Naive thymus-derived CD8-positive, alpha-beta T cell (primary cell): Measurements from ENCODE around the gene AGPAT4. TPM values are rescaled to one million over a fixed set of nuclear protein-coding genes. Genes with fewer than 3 reads are reported as not detected.

Source experiments
- ATAC-seq, 2 donors: fragments of 150-1000 bp; cut with Tn5 transposase in 1 of 2; sonication (Bioruptor Pico), chemical (Tn5 transposase) in 1 of 2; 1 replicate in 1 of 2; 2 replicates in 1 of 2; pipeline ENCODE4 v1.10.0; 2021; ENCODE audit warnings: mild to moderate bottlenecking in 2 of 2, moderate library complexity in 2 of 2
- POLR2A ChIA-PET: fragments of 350-600 bp; sonication (Branson Sonifier 250); formaldehyde crosslinking; loops from one replicate; lab custom pipeline; 2021; ENCODE audit warnings: antibody characterized with exemption; lab: Charles Lee
- DNase-seq, 10 donors: peaks; one replicate each; pipeline versions ENCODE4 v3.0.0 to v3.0.0-alpha.2; 2020 to 2022
- H3K27ac Mint-ChIP-seq, 10 donors: one replicate each; pipeline ENCODE4 v1.8.0; 2020 to 2022; ENCODE audit warnings: mild to moderate bottlenecking in 10 of 10, mixed read lengths in 10 of 10, moderate library complexity in 4 of 10, inconsistent platforms in 1 of 10
- H3K27me3 Mint-ChIP-seq, 5 donors: one replicate each; pipeline ENCODE4 v1.8.0; 2021 to 2022; ENCODE audit warnings: mixed read lengths in 5 of 5
- H3K36me3 Mint-ChIP-seq, 3 donors: one replicate each; pipeline ENCODE4 v1.8.0; 2020 to 2022; ENCODE audit warnings: mixed read lengths in 3 of 3, mild to moderate bottlenecking in 2 of 3, inconsistent platforms in 1 of 3
- H3K4me1 Mint-ChIP-seq, 4 donors: one replicate each; pipeline ENCODE4 v1.8.0; 2021 to 2022; ENCODE audit warnings: mixed read lengths in 4 of 4
- H3K4me3 Mint-ChIP-seq, 10 donors: one replicate each; pipeline ENCODE4 v1.8.0; 2020 to 2022; ENCODE audit warnings: mild to moderate bottlenecking in 10 of 10, mixed read lengths in 10 of 10, moderate library complexity in 6 of 10, inconsistent platforms in 1 of 10
- H3K9me3 Mint-ChIP-seq, 9 donors: one replicate each; pipeline ENCODE4 v1.8.0; 2020 to 2022; ENCODE audit warnings: mixed read lengths in 9 of 9, mild to moderate bottlenecking in 3 of 9, inconsistent platforms in 1 of 9, moderate library complexity in 1 of 9
- polyA plus RNA-seq, 3 donors: library from polyadenylated mRNA; unstranded; fragments of 300-500 nt; fragmentation: Illumina TruSeq; gene quantifications; one replicate each; pipeline ENCODE4 v1.2.3, GENCODE V29; 2021
- total RNA-seq, 8 experiments: library from RNA in 2 of 8; stranded (reverse) in 2 of 8; gene quantifications; one replicate each; pipeline ENCODE4 v1.2.3 and lab custom pipeline; 2021 to 2026

Gene AGPAT4
- total and polyA plus RNA-seq, 5 experiments from 2014 or later, result 0.85 to 4.0 (median 2.0) TPM

DNA sequence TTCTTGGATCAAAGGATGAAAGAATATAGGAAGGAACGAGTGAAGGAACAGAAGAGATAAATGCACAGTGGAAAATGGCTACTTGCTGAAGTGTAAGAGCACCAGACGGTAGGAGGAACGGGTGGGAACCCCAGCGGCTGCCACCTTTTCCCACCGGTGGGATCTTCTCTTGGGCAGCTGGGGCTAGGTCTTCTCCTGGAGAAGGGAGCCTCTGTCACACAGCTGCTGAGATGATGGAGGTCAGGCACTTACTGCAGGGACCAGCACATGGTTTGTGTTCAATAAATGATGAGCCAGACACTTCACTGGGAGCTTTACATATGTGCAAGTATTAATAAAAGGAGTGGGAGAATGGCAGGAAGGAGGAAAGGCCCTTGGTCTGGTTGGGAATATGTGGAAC lies 123.7 kb downstream of the AGPAT4 start:
- H3K4me1 Mint-ChIP-seq, result peaks cover 0 to 2% (median 0%) of the 10 kb centered on the region in 4 donors
- peak overlapping the region in 1 of 10 donors; percentile 19 for H3K27ac Mint-ChIP-seq
- no peaks in the 10 kb centered on the region for H3K9me3 Mint-ChIP-seq
- POLR2A ChIA-PET, result no interaction called here
- ATAC-seq (no peak), DNase-seq (no peak)
- no peaks in the 10 kb centered on the region for H3K27me3 Mint-ChIP-seq
- H3K36me3 Mint-ChIP-seq, result peaks cover 0 to 5% (median 0%) of the 10 kb centered on the region in 3 donors
- no peak overlapping the region for H3K4me3 Mint-ChIP-seq

DNA sequence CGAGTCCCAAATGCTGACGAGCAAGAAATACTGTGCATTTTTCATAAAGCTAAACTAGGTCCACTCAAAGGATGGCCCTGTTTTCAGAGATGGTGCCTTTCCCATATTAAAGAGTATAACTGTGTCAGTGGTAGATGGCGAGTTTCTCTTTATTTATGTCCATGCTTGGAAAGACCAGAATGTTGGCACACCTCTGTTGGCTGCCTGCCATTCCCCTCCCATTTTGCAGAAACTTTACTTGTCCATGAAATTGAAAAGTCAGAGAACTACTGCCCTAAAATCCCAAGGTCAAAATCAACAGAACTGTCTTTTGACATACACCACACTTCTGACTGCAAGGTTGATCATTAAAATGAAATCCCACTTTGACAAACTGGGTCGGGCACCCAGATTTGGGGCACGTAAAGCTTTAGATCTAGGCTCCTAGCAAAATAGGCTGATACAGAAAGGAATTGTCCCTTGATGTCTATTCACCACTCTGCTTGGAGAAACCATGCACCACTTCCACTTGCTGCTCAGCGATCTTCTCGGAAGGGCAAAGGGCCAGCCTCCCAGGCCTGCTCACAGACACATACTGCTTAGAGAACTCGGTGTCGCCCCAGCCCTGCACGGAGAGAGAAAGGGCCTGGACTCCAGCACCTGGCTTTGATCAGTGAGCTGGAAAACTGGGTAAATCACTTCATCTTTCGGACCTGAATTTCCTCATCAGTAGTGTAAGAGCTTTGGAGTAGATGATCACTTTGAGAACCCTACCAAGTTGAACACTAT lies 130.0 kb downstream of the AGPAT4 start:
- POLR2A ChIA-PET, result no interaction called here
- H3K27ac Mint-ChIP-seq, result no peak overlapping the region
- H3K9me3 Mint-ChIP-seq, result peaks cover 0 to 2% (median 0%) of the 10 kb centered on the region in 9 donors
- no peak for ATAC-seq
- H3K36me3 Mint-ChIP-seq, result peaks cover 0 to 9% (median 0%) of the 10 kb centered on the region in 3 donors
- H3K27me3 Mint-ChIP-seq, result no peaks in the 10 kb centered on the region
- DNase-seq, result no peak
- no peaks in the 10 kb centered on the region for H3K4me1 Mint-ChIP-seq
- H3K4me3 Mint-ChIP-seq, result no peak overlapping the region

DNA sequence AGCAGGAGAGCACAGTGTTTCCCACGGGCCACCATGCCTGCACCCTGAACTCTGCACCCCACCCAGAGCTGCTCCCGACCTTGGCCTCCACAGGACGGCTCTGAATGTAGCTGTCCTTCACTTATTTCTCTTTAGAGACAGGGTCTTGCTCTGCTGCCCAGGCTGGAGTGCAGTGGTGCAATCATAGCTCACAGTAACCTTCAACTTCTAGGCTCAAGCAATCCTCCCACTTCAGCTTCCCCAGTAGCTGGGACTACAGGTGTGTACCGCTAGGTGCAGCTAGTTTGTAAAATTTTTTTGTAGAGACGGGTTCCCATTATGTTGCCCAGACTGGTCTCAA lies 130.9 kb downstream of the AGPAT4 start:
- no peaks in the 10 kb centered on the region for H3K4me1 Mint-ChIP-seq
- ATAC-seq (no peak), DNase-seq (no peak)
- no peak overlapping the region for H3K4me3 Mint-ChIP-seq
- no peaks in the 10 kb centered on the region for H3K27me3 Mint-ChIP-seq
- H3K27ac Mint-ChIP-seq, result no peak overlapping the region
- POLR2A ChIA-PET, result no interaction called here
- peaks cover 0 to 2% (median 0%) of the 10 kb centered on the region in 9 donors for H3K9me3 Mint-ChIP-seq
- peaks cover 0 to 9% (median 0%) of the 10 kb centered on the region in 3 donors for H3K36me3 Mint-ChIP-seq

DNA sequence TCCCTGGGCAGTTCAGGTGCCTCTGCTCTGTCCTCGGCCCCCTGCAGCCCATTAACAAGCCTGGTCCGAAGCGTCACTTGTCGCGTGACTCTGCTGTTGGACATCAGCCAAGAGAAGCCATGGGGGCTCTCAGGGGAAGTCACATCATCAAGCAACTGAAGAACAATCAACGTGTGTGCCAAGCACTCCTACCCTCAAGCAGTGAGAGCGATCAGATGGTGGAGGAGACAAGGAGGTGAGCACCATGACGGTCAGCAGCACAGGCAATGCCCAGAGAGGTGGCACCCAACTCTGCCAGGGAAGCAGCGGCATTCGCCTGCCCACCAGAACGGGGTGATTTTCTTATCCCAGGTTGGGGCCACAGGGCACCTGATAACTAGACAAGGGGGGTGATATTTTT lies 132.7 kb downstream of the AGPAT4 start:
- H3K4me1 Mint-ChIP-seq, result peaks cover 0 to 4% (median 2%) of the 10 kb centered on the region in 4 donors
- H3K4me3 Mint-ChIP-seq, result peak overlapping the region in 1 of 10 donors; percentile 4
- no peak overlapping the region for H3K27ac Mint-ChIP-seq
- no peak for DNase-seq
- H3K36me3 Mint-ChIP-seq, result peaks cover 0 to 10% (median 3%) of the 10 kb centered on the region in 3 donors
- no peaks in the 10 kb centered on the region for H3K27me3 Mint-ChIP-seq
- peaks cover 0 to 2% (median 0%) of the 10 kb centered on the region in 9 donors for H3K9me3 Mint-ChIP-seq
- POLR2A ChIA-PET, result no interaction called here
- no peak for ATAC-seq

DNA sequence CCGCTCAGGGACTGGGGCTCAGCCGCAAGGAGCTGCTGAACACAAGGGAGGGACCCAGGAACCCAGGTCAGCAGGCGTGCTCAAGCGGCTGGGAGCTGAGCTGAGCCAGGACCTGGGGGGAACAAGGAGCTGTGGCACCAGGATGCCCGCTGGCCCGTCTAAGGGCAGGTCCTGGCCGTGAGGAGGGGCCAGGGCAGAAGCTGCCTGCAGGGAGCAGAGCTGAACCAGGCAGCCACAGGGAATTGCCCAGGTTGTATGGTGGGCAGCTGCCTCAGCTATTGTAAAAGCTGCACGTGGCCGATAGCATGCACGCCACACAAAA lies 133.3 kb downstream of the AGPAT4 start:
- H3K36me3 Mint-ChIP-seq, result peaks cover 0 to 11% (median 5%) of the 10 kb centered on the region in 3 donors
- H3K27me3 Mint-ChIP-seq, result no peaks in the 10 kb centered on the region
- DNase-seq (no peak), ATAC-seq (no peak)
- H3K4me1 Mint-ChIP-seq, result peaks cover 0 to 8% (median 2%) of the 10 kb centered on the region in 4 donors
- H3K4me3 Mint-ChIP-seq, result no peak overlapping the region
- POLR2A ChIA-PET, result no interaction called here
- no peak overlapping the region for H3K27ac Mint-ChIP-seq
- H3K9me3 Mint-ChIP-seq, result peaks cover 0 to 2% (median 0%) of the 10 kb centered on the region in 9 donors

DNA sequence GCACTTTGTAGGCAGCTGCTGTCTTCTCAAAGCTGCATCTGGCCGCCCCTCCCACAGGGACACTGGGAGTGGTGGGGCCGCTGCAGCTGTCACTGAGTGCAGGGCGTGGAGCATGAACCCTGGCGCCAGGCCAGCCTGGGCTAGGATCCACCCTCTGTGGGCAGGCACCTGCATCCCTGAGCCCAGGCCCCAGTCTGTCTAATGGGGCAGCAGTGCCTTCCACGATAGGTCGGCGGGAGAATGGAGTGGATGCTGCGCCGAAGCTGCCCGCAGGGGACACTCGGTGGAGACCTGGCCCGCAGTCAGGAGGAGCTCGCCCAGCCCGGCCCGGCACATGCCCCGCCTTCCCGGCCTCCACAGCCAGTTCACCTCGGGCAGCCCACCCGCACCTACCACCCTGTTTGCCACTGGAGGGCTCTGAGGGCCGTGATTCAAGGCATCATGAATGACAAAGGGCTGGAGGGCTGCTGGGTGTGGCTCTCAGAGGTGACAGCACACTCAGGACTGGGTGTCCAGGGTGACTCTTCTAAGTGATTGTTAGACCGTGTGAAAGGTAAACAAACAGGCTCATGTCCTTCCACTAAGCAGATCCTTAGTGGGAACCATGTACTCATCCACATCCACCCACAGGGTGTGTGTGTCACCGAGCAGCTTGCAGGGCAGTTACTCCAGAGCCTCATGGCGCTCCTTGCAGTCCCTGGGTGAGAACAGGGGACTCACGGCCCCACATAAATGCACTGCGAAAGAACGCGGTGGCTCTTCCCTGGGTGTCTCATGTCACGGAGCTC lies 133.9 kb downstream of the AGPAT4 start:
- Mint-ChIP-seq H3K4me3 (no peak overlapping the region), H3K4me1 (peaks cover 0 to 8% (median 2%) of the 10 kb centered on the region in 4 donors), H3K36me3 (peaks cover 0 to 11% (median 5%) of the 10 kb centered on the region in 3 donors), H3K27ac (no peak overlapping the region), H3K27me3 (no peaks in the 10 kb centered on the region), H3K9me3 (peaks cover 0 to 2% (median 0%) of the 10 kb centered on the region in 9 donors)
- ATAC-seq, result no peak
- DNase-seq, result peak in 2 of 10 donors; percentile 32 to 37
- POLR2A ChIA-PET, result no interaction called here

DNA sequence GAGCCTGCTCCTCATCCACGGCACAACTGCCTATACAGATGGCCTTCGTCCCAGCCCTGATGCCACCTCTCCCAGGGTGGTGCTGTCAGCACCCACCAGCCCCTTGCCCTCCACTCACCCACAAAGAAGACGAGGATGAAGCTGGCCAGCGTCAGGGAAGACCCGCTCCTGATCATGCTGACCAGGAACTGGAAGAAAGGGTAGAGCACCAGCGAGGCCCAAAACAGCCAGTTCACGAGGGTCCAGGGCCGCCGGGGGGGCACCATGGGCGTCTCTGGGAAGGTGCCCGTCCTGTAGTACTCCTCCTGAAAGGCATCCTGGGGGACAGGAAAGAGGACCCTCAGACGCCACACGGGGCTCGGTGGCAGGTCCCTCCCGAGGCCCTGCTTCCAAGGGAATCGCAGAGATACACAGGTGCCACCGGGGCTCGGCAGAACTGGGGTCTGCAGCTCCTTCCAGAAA lies 134.5 kb downstream of the AGPAT4 start:
- H3K4me3 Mint-ChIP-seq, result no peak overlapping the region
- POLR2A ChIA-PET, result no interaction called here
- H3K36me3 Mint-ChIP-seq, result peaks cover 0 to 11% (median 5%) of the 10 kb centered on the region in 3 donors
- peaks cover 0 to 8% (median 3%) of the 10 kb centered on the region in 4 donors for H3K4me1 Mint-ChIP-seq
- no peak for DNase-seq
- ATAC-seq, result no peak
- no peaks in the 10 kb centered on the region for H3K27me3 Mint-ChIP-seq
- H3K9me3 Mint-ChIP-seq, result peaks cover 0 to 2% (median 0%) of the 10 kb centered on the region in 9 donors
- no peak overlapping the region for H3K27ac Mint-ChIP-seq

DNA sequence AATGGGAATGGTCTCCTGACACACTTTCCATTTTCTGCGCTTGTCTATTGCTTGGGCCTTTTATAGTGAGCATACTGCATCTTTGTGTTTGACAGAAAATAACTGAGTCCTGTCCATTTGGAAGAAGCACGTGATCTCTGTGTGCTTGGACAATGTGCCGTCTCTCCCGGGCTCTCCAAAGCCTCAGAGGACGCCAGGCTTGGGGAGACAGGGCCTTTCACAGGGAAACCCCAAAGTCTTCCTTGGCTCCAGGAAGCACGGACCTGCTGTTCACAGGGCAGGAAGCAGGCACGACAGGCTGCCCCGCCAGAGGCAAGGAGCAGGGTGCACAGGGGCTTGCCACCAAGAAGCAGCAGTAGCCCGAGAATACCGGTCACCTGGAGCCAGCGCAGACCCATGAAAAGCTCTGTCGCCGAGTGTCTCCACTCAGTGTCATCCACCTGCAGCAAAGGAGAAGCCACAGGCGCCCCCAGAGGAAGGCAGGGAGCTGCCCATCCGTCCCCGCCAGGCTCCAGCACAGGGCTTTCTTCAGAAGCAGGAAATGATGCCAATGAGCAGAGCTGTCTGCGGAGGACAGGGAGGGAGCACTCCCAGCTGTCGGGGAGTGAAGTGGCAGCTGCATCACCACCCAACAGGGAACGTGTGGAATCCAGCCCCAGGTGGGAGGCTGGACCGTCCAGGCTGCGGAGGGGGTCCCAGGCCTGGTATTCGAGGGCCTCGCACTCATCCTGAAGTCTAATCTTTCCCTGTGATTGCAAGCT lies 135.1 kb downstream of the AGPAT4 start:
- Mint-ChIP-seq H3K9me3 (peaks cover 0 to 2% (median 0%) of the 10 kb centered on the region in 9 donors), H3K27ac (peak overlapping the region in 1 of 10 donors; percentile 9)

DNA sequence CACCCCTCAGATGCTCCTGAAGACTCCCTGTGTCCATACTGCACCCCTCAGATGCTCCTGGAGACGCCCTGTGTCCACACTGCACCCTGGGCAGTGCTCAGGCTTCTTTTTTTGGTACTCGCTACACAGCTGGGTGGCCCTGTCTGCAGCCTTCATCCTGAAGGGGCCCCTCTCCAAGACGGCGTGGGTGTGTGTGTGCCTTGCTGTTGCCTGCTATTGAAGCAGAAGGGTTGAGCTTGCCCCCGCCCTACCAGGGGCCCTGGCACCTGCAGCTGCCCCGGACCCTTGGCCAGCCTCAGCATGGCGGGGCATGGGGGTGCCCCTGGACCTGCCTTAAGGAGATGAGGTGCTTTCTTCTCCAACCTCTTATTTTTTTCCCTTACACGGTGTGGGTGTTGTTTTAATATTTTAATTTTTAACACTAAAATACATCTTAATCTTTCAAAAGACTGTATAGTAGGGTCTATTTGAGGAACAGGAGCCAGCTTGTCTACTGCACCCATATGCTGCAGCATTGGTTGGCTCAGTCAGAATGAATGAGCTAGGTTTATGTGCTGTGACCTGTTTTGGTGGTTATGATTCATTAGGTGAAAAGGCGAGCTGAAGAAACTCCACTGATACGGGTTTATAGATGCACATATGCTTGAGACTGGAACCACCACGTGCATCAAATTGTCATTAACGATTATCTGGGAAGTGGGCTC lies 135.9 kb downstream of the AGPAT4 start:
- peaks cover 0 to 8% (median 3%) of the 10 kb centered on the region in 4 donors for H3K4me1 Mint-ChIP-seq
- ATAC-seq, result no peak
- H3K27me3 Mint-ChIP-seq, result no peaks in the 10 kb centered on the region
- POLR2A ChIA-PET, result no interaction called here
- DNase-seq, result no peak
- peaks cover 0 to 9% (median 5%) of the 10 kb centered on the region in 3 donors for H3K36me3 Mint-ChIP-seq
- H3K27ac Mint-ChIP-seq, result no peak overlapping the region
- no peak overlapping the region for H3K4me3 Mint-ChIP-seq
- peaks cover 0 to 2% (median 0%) of the 10 kb centered on the region in 9 donors for H3K9me3 Mint-ChIP-seq

More for the DNA sequence above, 135.1 kb downstream of the AGPAT4 start:
- DNase-seq (no peak), ATAC-seq (no peak)
- H3K4me1 Mint-ChIP-seq, result peaks cover 0 to 8% (median 3%) of the 10 kb centered on the region in 4 donors
- no peak overlapping the region for H3K4me3 Mint-ChIP-seq
- POLR2A ChIA-PET, result no interaction called here
- no peaks in the 10 kb centered on the region for H3K27me3 Mint-ChIP-seq
- peaks cover 0 to 11% (median 5%) of the 10 kb centered on the region in 3 donors for H3K36me3 Mint-ChIP-seq

DNA sequence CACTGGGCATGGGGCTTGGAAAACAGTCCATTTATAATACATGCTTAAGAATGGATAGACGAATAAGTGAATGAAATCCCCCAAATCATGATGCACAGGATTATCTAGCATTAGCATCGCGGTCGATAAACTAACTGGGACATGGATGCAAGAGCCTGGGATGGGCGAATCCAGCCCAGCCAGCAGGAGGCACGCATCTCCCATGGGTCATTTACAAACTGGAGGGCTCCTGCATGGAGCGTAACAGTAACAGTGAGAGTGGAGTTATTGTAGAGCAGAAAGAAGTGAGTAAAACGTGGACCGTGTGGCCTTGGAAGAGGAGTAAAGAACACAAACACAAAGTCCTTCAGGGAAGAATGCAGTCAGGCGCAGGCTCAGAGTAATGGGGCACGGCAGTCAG lies 136.5 kb downstream of the AGPAT4 start:
- DNase-seq, result no peak
- ATAC-seq, result no peak
- peaks cover 0 to 8% (median 3%) of the 10 kb centered on the region in 4 donors for H3K4me1 Mint-ChIP-seq
- H3K9me3 Mint-ChIP-seq, result no peaks in the 10 kb centered on the region
- no peaks in the 10 kb centered on the region for H3K27me3 Mint-ChIP-seq
- H3K27ac Mint-ChIP-seq, result no peak overlapping the region
- POLR2A ChIA-PET, result no interaction called here
- no peak overlapping the region for H3K4me3 Mint-ChIP-seq
- peaks cover 0 to 8% (median 7%) of the 10 kb centered on the region in 3 donors for H3K36me3 Mint-ChIP-seq

DNA sequence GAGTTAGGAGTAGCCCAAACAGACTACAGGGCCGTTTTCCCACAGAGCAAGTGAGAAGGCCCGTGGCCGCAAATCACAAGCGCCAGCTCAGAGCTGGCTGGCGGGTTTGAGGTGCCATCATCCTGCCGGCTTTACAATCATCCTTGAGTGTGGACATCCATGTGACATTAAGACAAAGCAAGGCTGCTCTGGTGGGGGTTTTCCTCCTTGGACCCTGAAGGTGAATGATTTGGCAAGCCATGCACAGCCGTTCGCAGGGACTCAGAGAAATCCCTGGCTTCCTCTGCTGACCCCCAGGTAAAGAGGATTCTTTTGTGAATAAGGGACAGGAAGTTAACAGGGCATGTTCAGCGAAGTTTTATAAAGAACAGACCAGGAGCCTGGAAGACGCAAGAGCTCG lies 137.2 kb downstream of the AGPAT4 start:
- no peaks in the 10 kb centered on the region for H3K9me3 Mint-ChIP-seq
- peaks cover 0 to 8% (median 4%) of the 10 kb centered on the region in 3 donors for H3K36me3 Mint-ChIP-seq
- no peak overlapping the region for H3K4me3 Mint-ChIP-seq
- no peaks in the 10 kb centered on the region for H3K27me3 Mint-ChIP-seq
- ATAC-seq, result no peak
- H3K4me1 Mint-ChIP-seq, result peaks cover 0 to 8% (median 3%) of the 10 kb centered on the region in 4 donors
- DNase-seq, result no peak
- POLR2A ChIA-PET, result no interaction called here
- H3K27ac Mint-ChIP-seq, result peak overlapping the region in 2 of 10 donors; percentile 24 to 68
